Measurements from ENCODE around the gene RAP1A. TPM values are rescaled to one million over a fixed set of nuclear protein-coding genes. Genes with fewer than 3 reads are reported as not detected.

The RAP1A gene
- total and polyA plus RNA-seq, 11 donors = 52.6 to 134 (median 99.1) TPM

GRCh38 chr1:111581166-111581565 lies 38.4 kb upstream of the RAP1A start:
- TF ChIP-seq CTCF (IDR thresholded peaks at IDR 0.05) = no peak
- TF ChIP-seq POLR2A (IDR thresholded peaks at IDR 0.05) = no peak
- H3K4me3 ChIP-seq = no peak overlapping the region
- 56 to 78% (median 69%) methylated on average over 2 of the region's 2 CpGs for WGBS, 4 donors
- H3K27ac ChIP-seq = no peak overlapping the region
- ATAC-seq (no peak), DNase-seq (no peak)
- H3K27me3 ChIP-seq = no peaks in the 10 kb centered on the region
- peaks cover 0 to 15% (median 12%) of the 10 kb centered on the region in 12 donors for H3K4me1 ChIP-seq
- intact Hi-C loops (cut with DNase I) = no loop called here
- H3K36me3 ChIP-seq = no peaks in the 10 kb centered on the region
- H3K9me3 ChIP-seq = no peaks in the 10 kb centered on the region

DNA sequence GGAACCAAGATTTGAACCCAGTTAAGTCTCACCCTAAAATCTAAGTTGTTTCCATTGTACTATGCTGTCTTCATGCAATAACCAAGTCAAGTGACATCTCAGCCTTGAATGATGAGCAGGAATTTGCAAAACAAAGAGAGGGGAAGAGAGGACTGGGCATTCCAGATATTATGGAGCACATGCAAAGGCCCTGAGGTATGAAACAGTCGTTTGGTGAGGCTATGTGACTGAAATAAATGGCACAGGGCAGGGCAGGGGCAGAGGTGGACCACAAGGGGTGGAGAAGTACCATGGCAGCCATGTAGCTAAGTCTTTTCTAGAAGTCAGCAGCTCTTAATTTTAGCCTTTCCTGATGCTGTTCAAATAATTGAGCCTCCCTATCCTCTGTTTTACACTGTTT lies 37.6 kb upstream of the RAP1A start:
- 82 to 100% (median 96%) methylated on average over 1 of the region's 1 CpG for WGBS, 4 donors
- Histone ChIP-seq H3K36me3 (no peaks in the 10 kb centered on the region), H3K4me1 (peaks cover 0 to 15% (median 12%) of the 10 kb centered on the region in 12 donors), H3K27me3 (no peaks in the 10 kb centered on the region), H3K4me3 (no peak overlapping the region), H3K27ac (peak overlapping the region in 5 of 12 donors; percentile 5 to 63 (median 31)), H3K9me3 (no peaks in the 10 kb centered on the region)
- DNase-seq (no peak), ATAC-seq (no peak)
- intact Hi-C loops (cut with DNase I) = no loop called here
- TF ChIP-seq CTCF (IDR thresholded peaks at IDR 0.05) = no peak
- TF ChIP-seq POLR2A (IDR thresholded peaks at IDR 0.05) = no peak

- intact Hi-C loops (cut with DNase I) = no loop called here
- no peaks in the 10 kb centered on the region for H3K9me3 ChIP-seq
- no peaks in the 10 kb centered on the region for H3K27me3 ChIP-seq
- TF ChIP-seq POLR2A (IDR thresholded peaks at IDR 0.05) (no peak), CTCF (IDR thresholded peaks at IDR 0.05) (no peak)
- no peaks in the 10 kb centered on the region for H3K36me3 ChIP-seq
- WGBS, 4 donors = 54 to 64% (median 55%) methylated on average over 8 of the region's 8 CpGs
- no peak overlapping the region for H3K4me3 ChIP-seq
- ATAC-seq = peak in 2 of 4 donors; percentile 41 to 50
- no peak for DNase-seq
- peak overlapping the region in 9 of 12 donors; percentile 5 to 63 (median 35) for H3K27ac ChIP-seq
- H3K4me1 ChIP-seq = peaks cover 0 to 15% (median 12%) of the 10 kb centered on the region in 12 donors
Measured at GRCh38 chr1:111582644-111583618, 36.7 kb upstream of the RAP1A start.

- ATAC-seq (no peak), DNase-seq (no peak)
- WGBS, 4 donors = 76 to 86% (median 81%) methylated on average over 1 of the region's 1 CpG
- H3K27ac ChIP-seq = no peak overlapping the region
- no peak overlapping the region for H3K4me3 ChIP-seq
- intact Hi-C loops (cut with DNase I) = no loop called here
- no peaks in the 10 kb centered on the region for H3K36me3 ChIP-seq
- TF ChIP-seq POLR2A (IDR thresholded peaks at IDR 0.05) (no peak), CTCF (IDR thresholded peaks at IDR 0.05) (no peak)
- peaks cover 0 to 15% (median 12%) of the 10 kb centered on the region in 12 donors for H3K4me1 ChIP-seq
- no peaks in the 10 kb centered on the region for H3K27me3 ChIP-seq
- H3K9me3 ChIP-seq = no peaks in the 10 kb centered on the region
Measured at GRCh38 chr1:111585447-111586086, 34.0 kb upstream of the RAP1A start.
